HCT116 (cell line): ENCODE results near the gene DNAJC1. TPM values are rescaled to one million over a fixed set of nuclear protein-coding genes. Genes with fewer than 3 reads are reported as not detected.

Experiments
- ATAC-seq: fragments of 200-7000 bp; cut with Tn5 transposase; 2 replicates; pipeline ENCODE4 v1.9.1; 2020; ENCODE audit warnings: mild to moderate bottlenecking, moderate library complexity
- BruUV-seq: library from RNA; stranded (reverse); fragments of 400-500 nt; replicated peaks from 2 replicates; lab custom pipeline; 2021; lab: Mats Ljungman, UMichigan
- CTCF ChIA-PET: fragments of 300-600 bp; sonication (Branson Sonifier 250); formaldehyde crosslinking; loops from one replicate; lab custom pipeline; 2021; ENCODE audit warnings: antibody characterized with exemption; lab: Charles Lee
- POLR2A ChIA-PET: fragments of 300-600, 350-600 bp; sonication (Branson Sonifier 250); formaldehyde crosslinking; loops from one replicate; lab custom pipeline; 2021; ENCODE audit warnings: antibody characterized with exemption; lab: Charles Lee
- RAD21 ChIA-PET, 2 experiments: fragments of 300-600 bp; sonication (Branson Sonifier 250); formaldehyde crosslinking; loops; one replicate each; lab custom pipeline; 2023; ENCODE audit warnings: low total read pairs in 2 of 2; ENCODE audit not compliant: uncharacterized antibody in 2 of 2, unreplicated experiment in 2 of 2, low non-redundant PET in 1 of 2; lab: Charles Lee
- DNase-seq: peaks from one replicate; pipeline ENCODE4 v3.0.0-alpha.2; 2010; ENCODE audit warnings: low read depth, low spot score
- H2AFZ ChIP-seq: fragments of 200-600 bp; shearing (Covaris generic), sonication (generic); 2 replicates; pipeline ENCODE4 v1.6.1; 2017; ENCODE audit warnings: low read depth, mixed run types, mixed read lengths, antibody characterized with exemption, low read length; ENCODE audit not compliant: poor library complexity, severe bottlenecking
- H3K27ac ChIP-seq: 2 replicates; pipeline ENCODE4 v1.5.1; 2012; ENCODE audit warnings: low read depth, low read length
- H3K27me3 ChIP-seq: fragments of 200-600 bp; sonication (generic); 2 replicates; pipeline ENCODE4 v1.6.1; 2016; ENCODE audit warnings: mixed run types, low read length, mixed read lengths; ENCODE audit not compliant: insufficient read depth
- H3K36me3 ChIP-seq, 2 experiments: fragments of 200-500 bp in 1 of 2; fragments of 200-600 bp in 1 of 2; sonication (Bioruptor generic) in 1 of 2; sonication (generic) in 1 of 2; 2 replicates each; pipeline versions ENCODE4 v1.5.1 to v1.6.1; 2014 to 2016; ENCODE audit warnings: low read length in 2 of 2, inconsistent platforms in 1 of 2, mixed read lengths in 1 of 2, mixed run types in 1 of 2; ENCODE audit not compliant: insufficient read depth in 2 of 2, control insufficient read depth in 1 of 2
- H3K4me1 ChIP-seq, 2 experiments: fragments of 200-600 bp in 1 of 2; sonication (generic) in 1 of 2; 2 replicates each; pipeline versions ENCODE4 v1.5.1 to v1.6.1; 2012 to 2017; ENCODE audit warnings: low read length in 2 of 2, inconsistent platforms in 1 of 2, mild to moderate bottlenecking in 1 of 2, mixed read lengths in 1 of 2, mixed run types in 1 of 2, moderate library complexity in 1 of 2; ENCODE audit not compliant: insufficient read depth in 2 of 2, control insufficient read depth in 1 of 2
- H3K4me2 ChIP-seq: fragments of 200-600 bp; sonication (generic); 2 replicates; pipeline ENCODE4 v1.6.1; 2017; ENCODE audit warnings: mixed run types, low read length, mixed read lengths
- H3K4me3 ChIP-seq, 2 experiments: fragments of 200-600 bp in 1 of 2; sonication (generic) in 1 of 2; replicated peaks in 1 of 2; 2 replicates each; pipeline ENCODE4 v1.5.1; 2011 to 2016; ENCODE audit warnings: low read length in 2 of 2, control low read depth in 1 of 2, low read depth in 1 of 2, mild to moderate bottlenecking in 1 of 2, mixed read lengths in 1 of 2, mixed run types in 1 of 2
- H3K79me2 ChIP-seq: fragments of 200-600 bp; sonication (generic); 2 replicates; pipeline ENCODE4 v1.6.1; 2017; ENCODE audit warnings: mild to moderate bottlenecking, mixed run types, low read length, moderate library complexity, mixed read lengths; ENCODE audit not compliant: insufficient read depth
- H3K9ac ChIP-seq: fragments of 200-600 bp; sonication (generic); 2 replicates; pipeline ENCODE4 v1.6.1; 2016; ENCODE audit warnings: low read length, mixed read lengths
- H3K9me2 ChIP-seq: fragments of 200-600 bp; sonication (generic), shearing (Covaris generic); 2 replicates; pipeline ENCODE4 v1.6.1; 2017; ENCODE audit warnings: mixed run types, mild to moderate bottlenecking, moderate library complexity; ENCODE audit not compliant: insufficient read depth
- H3K9me3 ChIP-seq, 2 experiments: fragments of 200-500 bp in 1 of 2; fragments of 200-600 bp in 1 of 2; sonication (Bioruptor generic) in 1 of 2; sonication (generic) in 1 of 2; 2 replicates each; pipeline ENCODE4 v1.6.1; 2014 to 2017; ENCODE audit warnings: low read length in 2 of 2, mixed read lengths in 2 of 2, inconsistent platforms in 1 of 2, low read depth in 1 of 2, mild to moderate bottlenecking in 1 of 2, mixed run types in 1 of 2, moderate library complexity in 1 of 2; ENCODE audit not compliant: control insufficient read depth in 1 of 2, insufficient read depth in 1 of 2
- H4K20me1 ChIP-seq: fragments of 200-600 bp; sonication (generic), shearing (Covaris generic); 2 replicates; pipeline ENCODE4 v1.6.1; 2017; ENCODE audit warnings: mixed run types, mild to moderate bottlenecking, moderate library complexity; ENCODE audit not compliant: insufficient read depth
- CBX3 ChIP-seq: IDR thresholded peaks from 2 replicates; pipeline ENCODE4 v1.6.1; 2012; ENCODE audit warnings: low read depth
- ELF1 ChIP-seq: IDR thresholded peaks from 2 replicates; pipeline ENCODE4 v1.6.1; 2012; ENCODE audit warnings: low read depth, borderline replicate concordance
- EZH2phosphoT487 ChIP-seq: fragments of 200-600 bp; IDR thresholded peaks from 2 replicates; pipeline ENCODE4 v1.6.1; 2018; ENCODE audit warnings: antibody characterized with exemption, borderline replicate concordance
- RAD21 ChIP-seq: IDR thresholded peaks from 2 replicates; pipeline ENCODE4 v1.6.1; 2012; ENCODE audit warnings: low read depth, mild to moderate bottlenecking
- SP1 ChIP-seq: IDR thresholded peaks from 2 replicates; pipeline ENCODE4 v1.6.1; 2012; ENCODE audit warnings: low read depth
- SRF ChIP-seq: IDR thresholded peaks from 2 replicates; pipeline ENCODE4 v1.6.1; 2012; ENCODE audit warnings: low read depth
- YY1 ChIP-seq: IDR thresholded peaks from 2 replicates; pipeline ENCODE4 v1.6.1; 2011; ENCODE audit warnings: low read length, low read depth, moderate library complexity, mild to moderate bottlenecking; ENCODE audit not compliant: insufficient replicate concordance; ENCODE audit errors: extremely low read depth
- ZNF274 ChIP-seq: fragments of 200-500 bp; sonication (Bioruptor generic); IDR thresholded peaks from 2 replicates; pipeline ENCODE4 v1.6.1; 2014; ENCODE audit warnings: mild to moderate bottlenecking, low read depth, low read length, inconsistent platforms
- intact Hi-C: fragments of 100-400 bp; cut with micrococcal nuclease; formaldehyde crosslinking; loops from 2 replicates; pipeline ENCODE4 v1.10.0; 2022
- total RNA-seq: library from RNA; stranded (reverse); gene quantifications from one replicate; pipeline ENCODE4 v1.2.1, GENCODE V29; 2021; ENCODE audit not compliant: unreplicated experiment
- TF ChIP-seq, protein P1 (sequence below): IDR thresholded peaks from 2 replicates; pipeline ENCODE4 v1.6.1; 2012

Gene DNAJC1
- total RNA-seq, 1 experiment from 2014 or later, result 17.9 TPM

DNA sequence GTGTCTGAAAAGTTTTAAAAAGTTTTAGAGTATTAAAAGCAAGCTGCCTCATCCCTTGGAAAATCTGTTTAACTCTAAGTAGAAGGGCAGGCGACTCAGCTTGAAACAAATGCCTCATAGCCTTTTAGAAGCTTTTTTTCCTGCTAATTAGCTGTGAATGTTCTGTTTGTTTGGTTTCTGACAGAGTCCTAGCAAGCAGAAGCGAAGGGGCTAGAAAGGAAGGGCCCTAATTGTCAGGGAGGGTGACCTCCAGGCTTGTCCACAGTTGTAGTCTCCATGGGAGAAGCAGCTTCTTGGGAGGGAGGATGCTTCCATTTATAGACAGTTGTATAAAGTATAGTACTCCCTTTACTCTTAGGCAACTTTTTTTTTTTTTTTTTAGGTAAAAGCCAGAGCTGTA lies 90.9 kb downstream of the DNAJC1 start:
- intact Hi-C loops, result no loop called here
- H3K4me2 ChIP-seq, result no peak overlapping the region
- no peaks in the 10 kb centered on the region for H3K36me3 ChIP-seq
- no peaks in the 10 kb centered on the region for H4K20me1 ChIP-seq
- no peak overlapping the region for H3K9ac ChIP-seq
- H3K4me3 ChIP-seq, result no peak overlapping the region
- POLR2A ChIA-PET, result no interaction called here
- no peaks in the 10 kb centered on the region for H3K9me2 ChIP-seq
- no peaks in the 10 kb centered on the region for H3K27me3 ChIP-seq
- no peaks in the 10 kb centered on the region for H3K4me1 ChIP-seq
- DNase-seq (no peak), ATAC-seq (no peak)
- TF ChIP-seq EZH2phosphoT487 (no peak), SRF (no peak), SP1 (no peak), YY1 (no peak)
- RAD21 ChIA-PET, result no interaction called here
- CTCF ChIA-PET, result no interaction called here
- H3K9me3 ChIP-seq, result no peaks in the 10 kb centered on the region
- no peaks in the 10 kb centered on the region for H3K79me2 ChIP-seq
- no peak overlapping the region for H3K27ac ChIP-seq
- no TSS peak for BruUV-seq
- H2AFZ ChIP-seq, result no peak overlapping the region

DNA sequence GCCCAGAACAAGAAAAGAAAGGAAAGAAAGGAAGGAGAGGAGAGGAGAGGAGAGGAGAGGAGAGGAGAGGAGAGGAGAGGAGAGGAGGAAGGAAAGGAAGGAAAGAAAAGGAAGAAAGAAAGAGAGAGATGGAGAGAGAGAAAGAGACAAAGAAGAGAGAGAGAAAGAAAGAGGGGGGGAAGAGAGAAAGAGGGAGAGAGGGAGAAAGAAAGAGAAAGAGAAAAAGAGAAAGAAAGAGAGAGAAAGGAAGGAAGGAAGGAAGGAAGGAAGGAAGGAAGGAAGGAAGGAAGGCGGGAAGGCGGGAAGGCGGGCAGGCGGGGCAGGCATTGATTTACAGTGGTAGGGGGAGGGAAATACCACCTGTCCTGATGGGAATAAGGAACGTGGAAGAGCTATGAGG lies 92.7 kb downstream of the DNAJC1 start:
- RAD21 ChIA-PET, result no interaction called here
- H3K9me2 ChIP-seq, result no peaks in the 10 kb centered on the region
- no peak overlapping the region for H3K9ac ChIP-seq
- CTCF ChIA-PET, result interaction anchor here (0.6 kb wide), 1 partner anchor 1079 kb away, joined by 8 read pairs; no protein-coding TSS in a partner anchor
- H3K36me3 ChIP-seq, result no peaks in the 10 kb centered on the region
- no peaks in the 10 kb centered on the region for H3K4me1 ChIP-seq
- no peaks in the 10 kb centered on the region for H3K79me2 ChIP-seq
- no peaks in the 10 kb centered on the region for H3K27me3 ChIP-seq
- ATAC-seq, result no peak
- no peak overlapping the region for H2AFZ ChIP-seq
- H3K9me3 ChIP-seq, result no peaks in the 10 kb centered on the region
- no TSS peak for BruUV-seq
- TF ChIP-seq CBX3, result no peak
- TF ChIP-seq SRF, result no peak
- no peak for TF ChIP-seq RAD21
- TF ChIP-seq, protein P1, sequence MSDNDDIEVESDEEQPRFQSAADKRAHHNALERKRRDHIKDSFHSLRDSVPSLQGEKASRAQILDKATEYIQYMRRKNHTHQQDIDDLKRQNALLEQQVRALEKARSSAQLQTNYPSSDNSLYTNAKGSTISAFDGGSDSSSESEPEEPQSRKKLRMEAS, result no peak
- no peak for TF ChIP-seq ZNF274
- no peak for TF ChIP-seq ELF1
- TF ChIP-seq SP1, result no peak
- TF ChIP-seq, all 23 proteins: peak for 0
- Histone ChIP-seq H3K4me2 (no peak overlapping the region), H3K4me3 (no peak overlapping the region), H4K20me1 (no peaks in the 10 kb centered on the region), H3K27ac (no peak overlapping the region)
- no peak for DNase-seq
- intact Hi-C loops, result no loop called here
- POLR2A ChIA-PET, result no interaction called here
